WTC11 (cell line): Measurements from ENCODE around the gene OR2D3. TPM values are rescaled to one million over a fixed set of nuclear protein-coding genes. Genes with fewer than 3 reads are reported as not detected.

Experiments used
- ATAC-seq: fragments of 200-7000 bp; cut with Tn5 transposase; 2 replicates; pipeline ENCODE4 v1.10.0; 2021; ENCODE audit warnings: mild to moderate bottlenecking, moderate library complexity
- Bru-seq: library from RNA; stranded (reverse); fragments of 400-500 nt; gene quantifications from one replicate; lab custom pipeline; 2021; lab: Mats Ljungman, UMichigan
- CTCF ChIA-PET: fragments of 300-600 bp; sonication (Branson Sonifier 250); formaldehyde crosslinking; loops from one replicate; lab custom pipeline; 2021; ENCODE audit warnings: antibody characterized with exemption; lab: Charles Lee
- POLR2A ChIA-PET: fragments of 350-600 bp; sonication (Branson Sonifier 250); formaldehyde crosslinking; loops from one replicate; lab custom pipeline; 2021; ENCODE audit warnings: antibody characterized with exemption; lab: Charles Lee
- DNase-seq: peaks from one replicate; pipeline ENCODE4 v3.0.0; 2021; ENCODE audit warnings: low spot score
- H3K27ac Mint-ChIP-seq: 2 replicates; pipeline ENCODE4 v1.8.0; 2021; ENCODE audit warnings: mixed read lengths
- H3K27me3 Mint-ChIP-seq: 2 replicates; pipeline ENCODE4 v1.8.0; 2021; ENCODE audit warnings: low read depth, mild to moderate bottlenecking, moderate library complexity, mixed read lengths
- H3K36me3 Mint-ChIP-seq: 2 replicates; pipeline ENCODE4 v1.8.0; 2021; ENCODE audit warnings: mixed read lengths
- H3K4me1 Mint-ChIP-seq: 2 replicates; pipeline ENCODE4 v1.8.0; 2022; ENCODE audit warnings: mixed read lengths
- H3K4me3 Mint-ChIP-seq: 2 replicates; pipeline ENCODE4 v1.8.0; 2021; ENCODE audit warnings: mild to moderate bottlenecking, moderate library complexity, mixed read lengths
- H3K9me3 Mint-ChIP-seq: 2 replicates; pipeline ENCODE4 v1.8.0; 2021; ENCODE audit warnings: mixed read lengths
- CBFB ChIP-seq: sonication (generic); formaldehyde crosslinking; IDR thresholded peaks from 2 replicates; pipeline ENCODE4 v1.8.1; 2022; ENCODE audit warnings: mild to moderate bottlenecking, low read depth, missing genetic modification reagents
- CREB1 ChIP-seq: sonication (generic); formaldehyde crosslinking; IDR thresholded peaks from 2 replicates; pipeline ENCODE4 v1.8.0; 2023; ENCODE audit warnings: mild to moderate bottlenecking, missing genetic modification reagents
- E2F5 ChIP-seq: sonication (generic); formaldehyde crosslinking; IDR thresholded peaks from 2 replicates; pipeline ENCODE4 v1.8.1; 2022; ENCODE audit warnings: mild to moderate bottlenecking, moderate library complexity, missing genetic modification reagents
- ESRRA ChIP-seq: sonication (generic); formaldehyde crosslinking; IDR thresholded peaks from 2 replicates; pipeline ENCODE4 v1.8.1; 2022; ENCODE audit warnings: mild to moderate bottlenecking, missing genetic modification reagents, borderline replicate concordance
- ETV6 ChIP-seq: sonication (generic); formaldehyde crosslinking; IDR thresholded peaks from 2 replicates; pipeline ENCODE4 v1.8.1; 2022; ENCODE audit warnings: mild to moderate bottlenecking, missing genetic modification reagents
- FOXP4 ChIP-seq: sonication (generic); formaldehyde crosslinking; IDR thresholded peaks from 2 replicates; pipeline ENCODE4 v1.8.0; 2022; ENCODE audit warnings: mild to moderate bottlenecking, missing genetic modification reagents
- IRF2 ChIP-seq: sonication (generic); formaldehyde crosslinking; IDR thresholded peaks from 2 replicates; pipeline ENCODE4 v1.8.0; 2022; ENCODE audit warnings: low read depth, missing genetic modification reagents, borderline replicate concordance
- JAZF1 ChIP-seq: fragments of 250-450 bp; sonication (Bioruptor Pico); IDR thresholded peaks from 2 replicates; pipeline ENCODE4 v1.9.0; 2021; ENCODE audit warnings: moderate library complexity, mild to moderate bottlenecking, inconsistent platforms
- KAT7 ChIP-seq: sonication (generic); formaldehyde crosslinking; IDR thresholded peaks from 2 replicates; pipeline ENCODE4 v1.8.1; 2023; ENCODE audit warnings: missing genetic modification reagents, mild to moderate bottlenecking, borderline replicate concordance
- MXD4 ChIP-seq: fragments of 250-450 bp; sonication (Bioruptor Pico); IDR thresholded peaks from 2 replicates; pipeline ENCODE4 v1.8.0; 2021; ENCODE audit warnings: mild to moderate bottlenecking, moderate library complexity, borderline replicate concordance
- NR3C1 ChIP-seq: sonication (generic); formaldehyde crosslinking; conservative IDR thresholded peaks from 2 replicates; pipeline ENCODE4 v1.8.1; 2023; ENCODE audit warnings: low read depth, mild to moderate bottlenecking, missing genetic modification reagents
- OVOL2 ChIP-seq: fragments of 250-450 bp; sonication (Bioruptor Pico); IDR thresholded peaks from 2 replicates; pipeline ENCODE4 v1.9.0; 2021; ENCODE audit warnings: mild to moderate bottlenecking, borderline replicate concordance
- SP1 ChIP-seq: sonication (generic); formaldehyde crosslinking; conservative IDR thresholded peaks from 2 replicates; pipeline ENCODE4 v1.8.1; 2022; ENCODE audit warnings: missing genetic modification reagents
- TCF7 ChIP-seq: sonication (generic); formaldehyde crosslinking; IDR thresholded peaks from 2 replicates; pipeline ENCODE4 v1.8.0; 2022; ENCODE audit warnings: mild to moderate bottlenecking, low read depth, missing genetic modification reagents, moderate library complexity
- TEAD4 ChIP-seq: sonication (generic); formaldehyde crosslinking; IDR thresholded peaks from 2 replicates; pipeline ENCODE4 v1.8.0; 2022; ENCODE audit warnings: mild to moderate bottlenecking, missing genetic modification reagents
- ZNF263 ChIP-seq: sonication (generic); formaldehyde crosslinking; IDR thresholded peaks from 2 replicates; pipeline ENCODE4 v1.8.1; 2022; ENCODE audit warnings: low read depth, mild to moderate bottlenecking, moderate library complexity, missing genetic modification reagents
- ZNF396 ChIP-seq: fragments of 250-450 bp; sonication (Bioruptor Pico); IDR thresholded peaks from 2 replicates; pipeline ENCODE4 v1.8.0; 2021; ENCODE audit warnings: mild to moderate bottlenecking, moderate library complexity, borderline replicate concordance
- long read RNA-seq, 3 experiments: library from RNA in 1 of 3; library from capped mRNA in 1 of 3; library from polyadenylated mRNA in 1 of 3; unstranded in 2 of 3; stranded (forward) in 1 of 3; transcript quantifications; one replicate each; pipeline ENCODE4 v2.0.0, GENCODE V29; 2021
- total RNA-seq: library from RNA; stranded (reverse); gene quantifications from 3 replicates; pipeline ENCODE4 v1.2.3, GENCODE V29; 2021
- TF ChIP-seq, protein P1 (sequence below): sonication (generic); formaldehyde crosslinking; IDR thresholded peaks from 2 replicates; pipeline ENCODE4 v1.8.1; 2023; ENCODE audit warnings: mild to moderate bottlenecking, missing genetic modification reagents, moderate library complexity
- TF ChIP-seq, protein P2 (sequence below): sonication (generic); formaldehyde crosslinking; IDR thresholded peaks from 2 replicates; pipeline ENCODE4 v1.8.1; 2023; ENCODE audit warnings: mild to moderate bottlenecking, missing genetic modification reagents
- TF ChIP-seq, protein P3 (sequence below): sonication (generic); formaldehyde crosslinking; IDR thresholded peaks from 2 replicates; pipeline ENCODE4 v1.8.1; 2023; ENCODE audit warnings: mild to moderate bottlenecking, missing genetic modification reagents, borderline replicate concordance
- TF ChIP-seq, protein P4 (sequence below): sonication (generic); formaldehyde crosslinking; IDR thresholded peaks from 2 replicates; pipeline ENCODE4 v1.8.0; 2022; ENCODE audit warnings: mild to moderate bottlenecking, missing genetic modification reagents
- TF ChIP-seq, protein P5 (sequence below): fragments of 250-450 bp; sonication (Bioruptor Pico); IDR thresholded peaks from 2 replicates; pipeline ENCODE4 v1.9.0; 2021; ENCODE audit warnings: moderate library complexity, mild to moderate bottlenecking, inconsistent platforms, borderline replicate concordance

Gene OR2D3, protein sequence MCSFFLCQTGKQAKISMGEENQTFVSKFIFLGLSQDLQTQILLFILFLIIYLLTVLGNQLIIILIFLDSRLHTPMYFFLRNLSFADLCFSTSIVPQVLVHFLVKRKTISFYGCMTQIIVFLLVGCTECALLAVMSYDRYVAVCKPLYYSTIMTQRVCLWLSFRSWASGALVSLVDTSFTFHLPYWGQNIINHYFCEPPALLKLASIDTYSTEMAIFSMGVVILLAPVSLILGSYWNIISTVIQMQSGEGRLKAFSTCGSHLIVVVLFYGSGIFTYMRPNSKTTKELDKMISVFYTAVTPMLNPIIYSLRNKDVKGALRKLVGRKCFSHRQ
- total RNA-seq (not detected in 3 replicates), Bru-seq, nascent RNA (not detected)
- long read RNA-seq, experiment 1: 0 reads
- long read RNA-seq, experiment 2: 0 reads
- long read RNA-seq, experiment 3: 0 reads

- H3K27me3 Mint-ChIP-seq: no peaks in the 10 kb centered on the region; the same call in 1 of the 2 replicates
- no peak within 1 kb of the TSS for H3K4me3 Mint-ChIP-seq
- TF ChIP-seq IRF2 (CRISPR knock-in tag) (no peak), MXD4 (CRISPR knock-in tag) (no peak), TCF7 (CRISPR knock-in tag) (no peak), OVOL2 (CRISPR knock-in tag) (no peak), FOXP4 (CRISPR knock-in tag) (no peak), ETV6 (CRISPR knock-in tag) (no peak)
- TF ChIP-seq, protein P1, sequence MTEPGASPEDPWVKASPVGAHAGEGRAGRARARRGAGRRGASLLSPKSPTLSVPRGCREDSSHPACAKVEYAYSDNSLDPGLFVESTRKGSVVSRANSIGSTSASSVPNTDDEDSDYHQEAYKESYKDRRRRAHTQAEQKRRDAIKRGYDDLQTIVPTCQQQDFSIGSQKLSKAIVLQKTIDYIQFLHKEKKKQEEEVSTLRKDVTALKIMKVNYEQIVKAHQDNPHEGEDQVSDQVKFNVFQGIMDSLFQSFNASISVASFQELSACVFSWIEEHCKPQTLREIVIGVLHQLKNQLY (CRISPR knock-in tag): no peak
- TF ChIP-seq, protein P2, sequence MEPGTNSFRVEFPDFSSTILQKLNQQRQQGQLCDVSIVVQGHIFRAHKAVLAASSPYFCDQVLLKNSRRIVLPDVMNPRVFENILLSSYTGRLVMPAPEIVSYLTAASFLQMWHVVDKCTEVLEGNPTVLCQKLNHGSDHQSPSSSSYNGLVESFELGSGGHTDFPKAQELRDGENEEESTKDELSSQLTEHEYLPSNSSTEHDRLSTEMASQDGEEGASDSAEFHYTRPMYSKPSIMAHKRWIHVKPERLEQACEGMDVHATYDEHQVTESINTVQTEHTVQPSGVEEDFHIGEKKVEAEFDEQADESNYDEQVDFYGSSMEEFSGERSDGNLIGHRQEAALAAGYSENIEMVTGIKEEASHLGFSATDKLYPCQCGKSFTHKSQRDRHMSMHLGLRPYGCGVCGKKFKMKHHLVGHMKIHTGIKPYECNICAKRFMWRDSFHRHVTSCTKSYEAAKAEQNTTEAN (CRISPR knock-in tag): no peak
- H3K4me1 Mint-ChIP-seq: peaks cover 3% of the 10 kb centered on the region
- ATAC-seq (no peak), DNase-seq (no peak)
- no peak within 1 kb of the TSS for H3K27ac Mint-ChIP-seq
- peaks cover 8% of the 10 kb centered on the region for H3K9me3 Mint-ChIP-seq
- ChIA-PET POLR2A (no interaction called here), CTCF (interaction anchor here (1.7 kb wide), 1 partner anchor 108 kb away, joined by 5 read pairs; no protein-coding TSS in a partner anchor)
- no peaks in the 10 kb centered on the region for H3K36me3 Mint-ChIP-seq
Measured at GRCh38 chr11:6920702-6921101, at the start of gene OR2D3. Gene OR2D3 (plus strand): TSS chr11:6921002. CDS start chr11:6921002, 0 bp downstream.

DNA sequence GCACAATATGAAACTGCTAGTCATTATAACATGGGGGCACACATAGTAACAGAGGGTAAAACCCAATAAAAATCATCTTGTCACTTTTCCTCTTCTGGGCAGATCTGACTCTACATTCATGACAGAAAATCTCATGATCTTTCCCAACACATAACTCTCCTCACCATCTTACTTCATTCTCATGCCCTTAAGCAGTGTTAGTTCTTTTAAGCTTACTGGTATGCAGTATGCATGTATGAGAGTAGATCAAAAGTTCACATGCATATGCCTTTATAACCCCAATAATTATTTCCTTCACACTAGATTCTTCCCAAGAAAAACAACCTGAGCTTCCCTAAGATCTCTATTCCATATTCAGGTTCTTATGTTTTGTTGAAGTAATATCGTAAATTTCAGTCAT, 49.5 kb upstream of the OR2D3 start:
- Mint-ChIP-seq H3K27me3 (no peaks in the 10 kb centered on the region; the same call in 1 of the 2 replicates), H3K27ac (no peak overlapping the region)
- CTCF ChIA-PET: no interaction called here
- TF ChIP-seq IRF2 (CRISPR knock-in tag) (no peak), ESRRA (CRISPR knock-in tag) (no peak), JAZF1 (CRISPR knock-in tag) (no peak), E2F5 (CRISPR knock-in tag) (no peak), ZNF263 (CRISPR knock-in tag) (no peak), NR3C1 (no peak), KAT7 (CRISPR knock-in tag) (no peak), TEAD4 (no peak), ZNF396 (CRISPR knock-in tag) (no peak), CREB1 (CRISPR knock-in tag) (no peak), SP1 (CRISPR knock-in tag) (no peak), CBFB (CRISPR knock-in tag) (no peak)
- TF ChIP-seq, protein P3, sequence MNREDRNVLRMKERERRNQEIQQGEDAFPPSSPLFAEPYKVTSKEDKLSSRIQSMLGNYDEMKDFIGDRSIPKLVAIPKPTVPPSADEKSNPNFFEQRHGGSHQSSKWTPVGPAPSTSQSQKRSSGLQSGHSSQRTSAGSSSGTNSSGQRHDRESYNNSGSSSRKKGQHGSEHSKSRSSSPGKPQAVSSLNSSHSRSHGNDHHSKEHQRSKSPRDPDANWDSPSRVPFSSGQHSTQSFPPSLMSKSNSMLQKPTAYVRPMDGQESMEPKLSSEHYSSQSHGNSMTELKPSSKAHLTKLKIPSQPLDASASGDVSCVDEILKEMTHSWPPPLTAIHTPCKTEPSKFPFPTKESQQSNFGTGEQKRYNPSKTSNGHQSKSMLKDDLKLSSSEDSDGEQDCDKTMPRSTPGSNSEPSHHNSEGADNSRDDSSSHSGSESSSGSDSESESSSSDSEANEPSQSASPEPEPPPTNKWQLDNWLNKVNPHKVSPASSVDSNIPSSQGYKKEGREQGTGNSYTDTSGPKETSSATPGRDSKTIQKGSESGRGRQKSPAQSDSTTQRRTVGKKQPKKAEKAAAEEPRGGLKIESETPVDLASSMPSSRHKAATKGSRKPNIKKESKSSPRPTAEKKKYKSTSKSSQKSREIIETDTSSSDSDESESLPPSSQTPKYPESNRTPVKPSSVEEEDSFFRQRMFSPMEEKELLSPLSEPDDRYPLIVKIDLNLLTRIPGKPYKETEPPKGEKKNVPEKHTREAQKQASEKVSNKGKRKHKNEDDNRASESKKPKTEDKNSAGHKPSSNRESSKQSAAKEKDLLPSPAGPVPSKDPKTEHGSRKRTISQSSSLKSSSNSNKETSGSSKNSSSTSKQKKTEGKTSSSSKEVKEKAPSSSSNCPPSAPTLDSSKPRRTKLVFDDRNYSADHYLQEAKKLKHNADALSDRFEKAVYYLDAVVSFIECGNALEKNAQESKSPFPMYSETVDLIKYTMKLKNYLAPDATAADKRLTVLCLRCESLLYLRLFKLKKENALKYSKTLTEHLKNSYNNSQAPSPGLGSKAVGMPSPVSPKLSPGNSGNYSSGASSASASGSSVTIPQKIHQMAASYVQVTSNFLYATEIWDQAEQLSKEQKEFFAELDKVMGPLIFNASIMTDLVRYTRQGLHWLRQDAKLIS (CRISPR knock-in tag): no peak
- TF ChIP-seq, protein P4, sequence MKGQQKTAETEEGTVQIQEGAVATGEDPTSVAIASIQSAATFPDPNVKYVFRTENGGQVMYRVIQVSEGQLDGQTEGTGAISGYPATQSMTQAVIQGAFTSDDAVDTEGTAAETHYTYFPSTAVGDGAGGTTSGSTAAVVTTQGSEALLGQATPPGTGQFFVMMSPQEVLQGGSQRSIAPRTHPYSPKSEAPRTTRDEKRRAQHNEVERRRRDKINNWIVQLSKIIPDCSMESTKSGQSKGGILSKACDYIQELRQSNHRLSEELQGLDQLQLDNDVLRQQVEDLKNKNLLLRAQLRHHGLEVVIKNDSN: no peak
- TF ChIP-seq, protein P5, sequence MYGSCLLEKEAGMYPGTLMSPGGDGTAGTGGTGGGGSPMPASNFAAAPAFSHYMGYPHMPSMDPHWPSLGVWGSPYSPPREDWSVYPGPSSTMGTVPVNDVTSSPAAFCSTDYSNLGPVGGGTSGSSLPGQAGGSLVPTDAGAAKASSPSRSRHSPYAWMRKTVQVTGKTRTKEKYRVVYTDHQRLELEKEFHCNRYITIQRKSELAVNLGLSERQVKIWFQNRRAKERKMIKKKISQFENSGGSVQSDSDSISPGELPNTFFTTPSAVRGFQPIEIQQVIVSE (CRISPR knock-in tag): no peak

More for the DNA sequence above, 49.5 kb upstream of the OR2D3 start:
- no peaks in the 10 kb centered on the region for H3K36me3 Mint-ChIP-seq
- POLR2A ChIA-PET: interaction anchor here (0.6 kb wide), 1 partner anchor 1033 kb away, joined by 3 read pairs; no protein-coding TSS in a partner anchor
- H3K9me3 Mint-ChIP-seq: no peaks in the 10 kb centered on the region
- no peak for ATAC-seq
- H3K4me3 Mint-ChIP-seq: no peak overlapping the region
- H3K4me1 Mint-ChIP-seq: no peaks in the 10 kb centered on the region
- DNase-seq: no peak
